ENCODE measurements around the gene ABCA6. TPM values are rescaled to one million over a fixed set of nuclear protein-coding genes. Genes with fewer than 3 reads are reported as not detected.

The ABCA6 gene
- total and polyA plus RNA-seq, 9 of the 15 experiments (the other 6 are each of a cell fraction or from before 2014, with no cell fraction given), result 0.06 to 0.73 (median 0.15) TPM

DNA sequence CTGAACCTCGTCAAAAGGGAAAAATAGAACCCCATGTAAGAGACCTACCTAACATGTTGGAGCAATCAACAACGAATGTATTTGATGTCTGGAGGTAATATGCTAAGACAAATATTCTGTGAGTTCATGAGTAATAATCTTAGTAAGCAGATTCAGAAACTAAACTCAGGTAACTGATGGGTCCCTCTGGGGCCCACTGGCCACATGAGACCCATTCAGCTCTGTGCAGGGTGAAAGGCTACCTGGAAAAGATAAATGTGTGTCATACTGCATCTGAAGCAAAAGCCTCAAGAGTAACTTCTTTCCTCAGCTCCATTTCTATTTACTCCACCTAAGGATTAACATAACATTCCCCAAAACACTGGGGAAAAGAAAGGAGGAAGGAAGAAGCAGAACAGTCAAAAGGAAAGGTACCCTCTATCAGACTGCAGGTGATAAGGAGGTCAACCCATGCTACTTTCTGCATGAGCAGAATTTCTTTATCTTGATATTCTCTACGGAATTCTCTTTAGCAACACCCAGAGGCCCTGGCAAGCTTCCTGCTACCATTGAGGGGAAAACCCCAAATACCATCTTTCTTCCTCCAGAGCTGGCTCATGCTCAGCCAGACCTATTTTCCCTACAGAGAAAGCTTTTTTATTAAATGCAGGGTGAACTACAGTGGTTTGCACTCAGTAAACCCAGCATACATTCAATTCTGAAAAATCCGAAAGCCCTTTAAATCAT is 37.7 kb upstream of the ABCA6 start (continued):
- TF ChIP-seq, protein P1, sequence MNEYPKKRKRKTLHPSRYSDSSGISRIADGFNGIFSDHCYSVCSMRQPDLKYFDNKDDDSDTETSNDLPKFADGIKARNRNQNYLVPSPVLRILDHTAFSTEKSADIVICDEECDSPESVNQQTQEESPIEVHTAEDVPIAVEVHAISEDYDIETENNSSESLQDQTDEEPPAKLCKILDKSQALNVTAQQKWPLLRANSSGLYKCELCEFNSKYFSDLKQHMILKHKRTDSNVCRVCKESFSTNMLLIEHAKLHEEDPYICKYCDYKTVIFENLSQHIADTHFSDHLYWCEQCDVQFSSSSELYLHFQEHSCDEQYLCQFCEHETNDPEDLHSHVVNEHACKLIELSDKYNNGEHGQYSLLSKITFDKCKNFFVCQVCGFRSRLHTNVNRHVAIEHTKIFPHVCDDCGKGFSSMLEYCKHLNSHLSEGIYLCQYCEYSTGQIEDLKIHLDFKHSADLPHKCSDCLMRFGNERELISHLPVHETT (CRISPR knock-in tag; conservative IDR thresholded peaks at IDR 0.05 in 1 of 2, IDR thresholded peaks at IDR 0.05 in 1 of 2), result 0 out of 4 replicates have a peak, but pooled peaks of 1 of the 2 experiments have one; percentile 30

DNA sequence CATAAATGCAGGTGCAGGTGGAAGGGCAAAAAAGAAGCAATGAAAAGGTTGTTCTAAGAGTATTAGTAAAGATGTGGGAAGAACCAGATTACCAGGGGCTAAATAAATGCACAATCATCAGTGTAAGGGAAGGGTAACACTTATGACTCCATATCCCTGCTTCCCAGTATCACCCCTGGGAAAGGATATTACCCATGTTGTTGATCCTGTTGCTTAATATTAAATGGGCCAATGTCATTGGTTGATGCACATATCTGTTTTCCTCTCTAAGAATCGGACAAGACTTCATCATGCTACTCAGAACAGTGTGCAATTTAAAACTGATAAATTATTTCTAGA is 34.7 kb upstream of the ABCA6 start:
- 100% methylated on average over 1 of the region's 1 CpG for WGBS (ENCODE audit: insufficient coverage, low coverage, missing lambda C conversion rate)
- CTCF ChIA-PET (ENCODE audit: low intra/inter-chr PET ratio), result no interaction called here
- H3K4me2 ChIP-seq (ENCODE audit: insufficient read depth, low read length), result no peak overlapping the region

More for the DNA sequence above, 34.7 kb upstream of the ABCA6 start:
- BruUV-seq (replicated peaks), result no TSS peak
- H3K9ac ChIP-seq (ENCODE audit: insufficient read depth in 1 of 2, low read depth in 2 of 2, low read length in 2 of 2), result no peak overlapping the region
- in situ Hi-C loops (cut with MboI) (no loop called here), intact Hi-C loops (cut with micrococcal nuclease) (no loop called here)
- H3K79me2 ChIP-seq (ENCODE audit: control insufficient read depth, insufficient read depth, low read length), result no peaks in the 10 kb centered on the region
- POLR2A ChIA-PET, result no interaction called here
- ATAC-seq (no peak), DNase-seq (ENCODE audit: extremely low read depth in 1 of 4, low spot score in 3 of 4) (no peak), FAIRE-seq (no peak)
- H3K36me3 ChIP-seq (ENCODE audit: control insufficient read depth, insufficient read depth, low read length), result no peaks in the 10 kb centered on the region
- TF ChIP-seq, protein P2, sequence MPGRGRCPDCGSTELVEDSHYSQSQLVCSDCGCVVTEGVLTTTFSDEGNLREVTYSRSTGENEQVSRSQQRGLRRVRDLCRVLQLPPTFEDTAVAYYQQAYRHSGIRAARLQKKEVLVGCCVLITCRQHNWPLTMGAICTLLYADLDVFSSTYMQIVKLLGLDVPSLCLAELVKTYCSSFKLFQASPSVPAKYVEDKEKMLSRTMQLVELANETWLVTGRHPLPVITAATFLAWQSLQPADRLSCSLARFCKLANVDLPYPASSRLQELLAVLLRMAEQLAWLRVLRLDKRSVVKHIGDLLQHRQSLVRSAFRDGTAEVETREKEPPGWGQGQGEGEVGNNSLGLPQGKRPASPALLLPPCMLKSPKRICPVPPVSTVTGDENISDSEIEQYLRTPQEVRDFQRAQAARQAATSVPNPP (IDR thresholded peaks at IDR 0.05; ENCODE audit: borderline replicate concordance, insufficient read depth, insufficient read length), result no peak
- TF ChIP-seq MEIS2 (IDR thresholded peaks at IDR 0.05; ENCODE audit: partially characterized antibody), result no peak
- peak; percentile 16; the same call in 1 of the 2 replicates for TF ChIP-seq ZNF175 (CRISPR knock-in tag; IDR thresholded peaks at IDR 0.05; ENCODE audit: low read depth)
- TF ChIP-seq, protein P3, sequence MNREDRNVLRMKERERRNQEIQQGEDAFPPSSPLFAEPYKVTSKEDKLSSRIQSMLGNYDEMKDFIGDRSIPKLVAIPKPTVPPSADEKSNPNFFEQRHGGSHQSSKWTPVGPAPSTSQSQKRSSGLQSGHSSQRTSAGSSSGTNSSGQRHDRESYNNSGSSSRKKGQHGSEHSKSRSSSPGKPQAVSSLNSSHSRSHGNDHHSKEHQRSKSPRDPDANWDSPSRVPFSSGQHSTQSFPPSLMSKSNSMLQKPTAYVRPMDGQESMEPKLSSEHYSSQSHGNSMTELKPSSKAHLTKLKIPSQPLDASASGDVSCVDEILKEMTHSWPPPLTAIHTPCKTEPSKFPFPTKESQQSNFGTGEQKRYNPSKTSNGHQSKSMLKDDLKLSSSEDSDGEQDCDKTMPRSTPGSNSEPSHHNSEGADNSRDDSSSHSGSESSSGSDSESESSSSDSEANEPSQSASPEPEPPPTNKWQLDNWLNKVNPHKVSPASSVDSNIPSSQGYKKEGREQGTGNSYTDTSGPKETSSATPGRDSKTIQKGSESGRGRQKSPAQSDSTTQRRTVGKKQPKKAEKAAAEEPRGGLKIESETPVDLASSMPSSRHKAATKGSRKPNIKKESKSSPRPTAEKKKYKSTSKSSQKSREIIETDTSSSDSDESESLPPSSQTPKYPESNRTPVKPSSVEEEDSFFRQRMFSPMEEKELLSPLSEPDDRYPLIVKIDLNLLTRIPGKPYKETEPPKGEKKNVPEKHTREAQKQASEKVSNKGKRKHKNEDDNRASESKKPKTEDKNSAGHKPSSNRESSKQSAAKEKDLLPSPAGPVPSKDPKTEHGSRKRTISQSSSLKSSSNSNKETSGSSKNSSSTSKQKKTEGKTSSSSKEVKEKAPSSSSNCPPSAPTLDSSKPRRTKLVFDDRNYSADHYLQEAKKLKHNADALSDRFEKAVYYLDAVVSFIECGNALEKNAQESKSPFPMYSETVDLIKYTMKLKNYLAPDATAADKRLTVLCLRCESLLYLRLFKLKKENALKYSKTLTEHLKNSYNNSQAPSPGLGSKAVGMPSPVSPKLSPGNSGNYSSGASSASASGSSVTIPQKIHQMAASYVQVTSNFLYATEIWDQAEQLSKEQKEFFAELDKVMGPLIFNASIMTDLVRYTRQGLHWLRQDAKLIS (CRISPR knock-in tag; IDR thresholded peaks at IDR 0.05), result no peak
- TF ChIP-seq KLF1 (tag; IDR thresholded peaks at IDR 0.05), result no peak
- peak; percentile 49; the same call in 1 of the 2 replicates for TF ChIP-seq GTF2A2 (tag; IDR thresholded peaks at IDR 0.05)
- no peaks in the 10 kb centered on the region for H3K27me3 ChIP-seq (ENCODE audit: control insufficient read depth in 2 of 2, insufficient read depth in 2 of 2, low read length in 2 of 2)
- no peak overlapping the region for H2AFZ ChIP-seq (ENCODE audit: low read depth, low read length)
- H3K4me1 ChIP-seq (replicated peaks in 1 of 2; ENCODE audit: control insufficient read depth in 2 of 2, insufficient read depth in 2 of 2, low read length in 2 of 2), result peaks cover 0 to 18% of the 10 kb centered on the region in 2 experiments; a peak in 3 of 5 replicates
- no peaks in the 10 kb centered on the region for H4K20me1 ChIP-seq (replicated peaks; ENCODE audit: control insufficient read depth, insufficient read depth, low read length)
- H3K4me3 ChIP-seq, result no peak overlapping the region
- H3K27ac ChIP-seq (ENCODE audit: extremely low read depth, low read depth, low read length), result peak overlapping the region; percentile 66; the same call in 2 of the 3 replicates
- no peaks in the 10 kb centered on the region for H3K9me3 ChIP-seq (replicated peaks; ENCODE audit: control insufficient read depth, insufficient read depth, low read depth, low read length)
- H3K9me1 ChIP-seq (ENCODE audit: control insufficient read depth, insufficient read depth, low read length), result no peaks in the 10 kb centered on the region

Measured in K562 (cell line).